ENCODE measurements around the gene HAUS1.
A peak's percentile ranks its signal among the peaks of the same experiment; 100 is the strongest.

HAUS1 gene

DNA sequence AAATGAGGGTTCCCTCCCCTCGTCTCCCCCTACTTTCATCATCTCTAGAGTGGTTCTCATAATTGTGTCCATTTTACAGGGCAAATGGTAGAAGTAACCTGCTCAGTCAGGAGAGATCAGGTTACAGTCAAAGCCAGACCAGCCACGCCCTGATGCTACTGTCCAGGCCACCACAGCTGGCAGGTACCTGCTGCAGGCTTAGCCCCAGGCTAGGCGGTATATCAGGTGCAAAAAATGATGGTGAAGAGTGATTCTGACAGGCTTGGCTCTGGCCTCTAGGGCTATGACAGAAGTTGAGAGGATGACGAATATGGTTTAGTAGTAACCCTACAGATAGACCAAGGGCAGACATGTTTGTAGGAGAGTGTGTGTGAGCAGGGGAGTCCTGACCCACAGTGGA, 67.1 kb downstream of the HAUS1 start:
- H3K4me3 ChIP-seq (ENCODE audit: low read depth, low read length), result no peak overlapping the region
- TF ChIP-seq, protein P1, sequence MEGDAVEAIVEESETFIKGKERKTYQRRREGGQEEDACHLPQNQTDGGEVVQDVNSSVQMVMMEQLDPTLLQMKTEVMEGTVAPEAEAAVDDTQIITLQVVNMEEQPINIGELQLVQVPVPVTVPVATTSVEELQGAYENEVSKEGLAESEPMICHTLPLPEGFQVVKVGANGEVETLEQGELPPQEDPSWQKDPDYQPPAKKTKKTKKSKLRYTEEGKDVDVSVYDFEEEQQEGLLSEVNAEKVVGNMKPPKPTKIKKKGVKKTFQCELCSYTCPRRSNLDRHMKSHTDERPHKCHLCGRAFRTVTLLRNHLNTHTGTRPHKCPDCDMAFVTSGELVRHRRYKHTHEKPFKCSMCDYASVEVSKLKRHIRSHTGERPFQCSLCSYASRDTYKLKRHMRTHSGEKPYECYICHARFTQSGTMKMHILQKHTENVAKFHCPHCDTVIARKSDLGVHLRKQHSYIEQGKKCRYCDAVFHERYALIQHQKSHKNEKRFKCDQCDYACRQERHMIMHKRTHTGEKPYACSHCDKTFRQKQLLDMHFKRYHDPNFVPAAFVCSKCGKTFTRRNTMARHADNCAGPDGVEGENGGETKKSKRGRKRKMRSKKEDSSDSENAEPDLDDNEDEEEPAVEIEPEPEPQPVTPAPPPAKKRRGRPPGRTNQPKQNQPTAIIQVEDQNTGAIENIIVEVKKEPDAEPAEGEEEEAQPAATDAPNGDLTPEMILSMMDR (IDR thresholded peaks at IDR 0.05; ENCODE audit: control insufficient read depth, extremely low read depth, insufficient read depth), result no peak
- DNase-seq (ENCODE audit: low read depth), result no peak

DNA sequence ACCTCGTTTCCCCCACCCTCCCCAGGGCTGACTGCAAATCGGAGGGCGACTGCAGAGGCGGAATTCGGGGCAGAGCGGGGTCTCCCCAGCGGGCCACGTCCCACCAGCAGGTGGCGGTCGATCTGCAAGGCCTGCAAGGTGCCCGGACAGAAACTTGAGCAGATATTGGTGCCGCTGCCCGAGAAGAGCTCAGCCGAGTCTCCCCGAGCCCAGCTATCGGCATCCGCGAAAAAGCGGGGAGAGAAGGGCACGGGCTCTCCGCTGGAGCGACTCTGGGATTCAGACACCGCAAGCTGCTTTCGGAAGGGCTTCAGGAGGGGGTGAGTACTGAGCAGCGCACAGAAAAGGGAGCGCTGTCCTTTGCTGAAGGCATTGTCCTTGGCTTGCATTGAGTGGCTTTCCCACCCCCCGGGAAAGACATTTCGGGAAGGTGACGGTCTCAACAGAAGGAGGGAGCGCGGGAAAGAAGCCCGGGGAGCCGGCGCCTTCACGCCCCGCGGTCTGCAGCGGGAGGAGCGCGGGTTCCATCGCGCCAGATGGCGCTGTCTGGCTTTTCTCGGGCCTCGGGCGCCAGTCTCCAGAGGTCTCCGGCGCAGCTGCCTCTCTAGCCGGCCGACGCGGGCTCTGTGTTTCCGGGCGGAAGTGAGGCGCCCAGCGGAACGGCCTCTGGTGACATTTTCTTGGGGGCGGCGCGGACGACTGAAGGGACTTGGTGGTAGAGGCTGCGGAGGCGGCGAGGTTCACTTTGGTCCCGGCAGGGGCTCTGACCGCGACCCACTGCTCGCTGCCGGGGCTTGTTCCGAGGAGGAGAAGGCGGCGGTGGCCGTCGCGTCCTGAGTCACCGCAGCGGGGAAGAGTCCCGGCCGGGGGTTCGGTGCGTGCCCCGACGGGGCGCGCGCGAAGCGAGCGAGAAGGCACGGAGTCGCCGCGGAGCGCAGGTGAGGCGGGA, 69.5 kb downstream of the HAUS1 start:
- H3K4me3 ChIP-seq (ENCODE audit: low read depth, low read length), result peak overlapping the region; percentile 90
- DNase-seq (ENCODE audit: low read depth), result peak; percentile 71
- TF ChIP-seq, protein P1 (IDR thresholded peaks at IDR 0.05; ENCODE audit: control insufficient read depth, extremely low read depth, insufficient read depth), result peak; percentile 91

DNA sequence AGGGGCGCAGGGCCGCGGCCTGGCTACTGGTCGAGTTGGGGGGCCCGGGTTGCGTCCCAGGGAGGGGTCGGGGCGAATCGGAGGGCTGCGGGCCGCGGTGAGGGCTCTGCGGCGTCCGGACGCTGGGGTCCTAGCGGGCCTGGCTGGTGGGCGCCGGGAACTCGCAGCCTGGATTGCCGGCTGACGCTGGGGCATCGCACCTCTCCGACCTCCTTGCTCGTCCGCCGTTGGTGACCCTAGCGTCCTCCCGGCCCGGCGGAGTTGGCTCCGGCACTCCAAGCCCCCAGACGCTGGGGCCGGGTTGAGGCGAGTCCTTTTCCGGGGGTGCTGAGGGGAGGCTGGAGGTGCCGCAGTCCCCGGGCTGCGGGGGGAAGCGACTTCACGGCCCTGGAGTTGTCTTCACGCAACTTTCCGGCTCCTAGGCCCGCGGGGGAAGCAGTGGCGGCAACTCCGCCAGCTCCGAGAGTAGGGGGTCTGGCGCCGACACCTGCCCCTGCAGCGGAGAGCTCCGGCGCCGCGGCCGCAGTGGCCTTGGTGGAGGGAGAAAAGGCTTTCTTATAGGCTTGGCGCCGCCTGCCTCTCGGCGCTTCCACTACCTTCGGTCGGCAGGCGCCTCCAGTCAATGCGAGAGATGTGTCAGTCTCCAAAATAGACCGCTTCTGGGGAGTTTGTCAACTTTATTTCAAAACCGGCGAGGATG, 70.3 kb downstream of the HAUS1 start:
- peak overlapping the region; percentile 90 for H3K4me3 ChIP-seq (ENCODE audit: low read depth, low read length)
- no peak for DNase-seq (ENCODE audit: low read depth)
- TF ChIP-seq, protein P1 (IDR thresholded peaks at IDR 0.05; ENCODE audit: control insufficient read depth, extremely low read depth, insufficient read depth), result peak; percentile 21; the same call in 1 of the 2 replicates

DNA sequence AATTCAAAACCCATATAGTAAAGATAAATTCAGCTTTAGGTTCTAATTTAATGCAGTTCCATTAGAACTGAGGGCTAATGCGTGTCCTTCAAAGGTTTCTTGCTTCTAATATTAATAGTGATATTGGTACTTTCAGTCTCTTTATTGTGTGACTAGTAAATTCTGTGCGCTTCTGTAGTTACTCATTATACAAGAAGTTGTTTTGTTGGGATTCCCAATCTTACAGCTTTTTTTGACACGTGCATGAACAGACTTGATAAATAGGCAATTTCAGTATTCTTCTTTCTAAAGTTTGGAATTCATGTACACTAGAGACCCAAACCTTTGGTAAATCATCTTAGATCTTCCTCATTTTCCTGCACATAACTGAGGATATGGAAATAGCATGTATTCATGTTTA, 71.8 kb downstream of the HAUS1 start:
- no peak overlapping the region for H3K4me3 ChIP-seq (ENCODE audit: low read depth, low read length)
- TF ChIP-seq, protein P1 (IDR thresholded peaks at IDR 0.05; ENCODE audit: control insufficient read depth, extremely low read depth, insufficient read depth), result no peak
- DNase-seq (ENCODE audit: low read depth), result no peak

Data from LNCaP clone FGC (cell line).